ENCODE results near the gene PRMT7. TPM values are rescaled to one million over a fixed set of nuclear protein-coding genes. Genes with fewer than 3 reads are reported as not detected.

Gene PRMT7
- total RNA-seq, 1 donor from 2014 or later = 64.7 TPM

- DNase-seq (ENCODE audit: low spot score) = no peak
Observed at GRCh38 chr16:68300734-68301459, 9.9 kb upstream of the PRMT7 start.

GRCh38 chr16:68306633-68307032 is 4.2 kb upstream of the PRMT7 start:
- DNase-seq (ENCODE audit: low spot score) = no peak

GRCh38 chr16:68309799-68310198 is 1.0 kb upstream of the PRMT7 start:
- no peak for DNase-seq (ENCODE audit: low spot score)

GRCh38 chr16:68310437-68310773 is 414 bp upstream of the PRMT7 start:
- no peak for DNase-seq (ENCODE audit: low spot score)

- DNase-seq (ENCODE audit: low spot score) = no peak
Observed at GRCh38 chr16:68313116-68313515, 2.3 kb downstream of the PRMT7 start.

- DNase-seq (ENCODE audit: low spot score) = no peak
Observed at GRCh38 chr16:68319185-68319908, 8.5 kb downstream of the PRMT7 start.

- DNase-seq (ENCODE audit: low spot score) = no peak
Observed at GRCh38 chr16:68324336-68324735, 13.5 kb downstream of the PRMT7 start.

GRCh38 chr16:68324780-68325357 is 14.1 kb downstream of the PRMT7 start:
- DNase-seq (ENCODE audit: low spot score) = no peak

GRCh38 chr16:68328151-68328859 is 17.5 kb downstream of the PRMT7 start:
- DNase-seq (ENCODE audit: low spot score) = peak; percentile 89

GRCh38 chr16:68328860-68329390 is 18.1 kb downstream of the PRMT7 start:
- DNase-seq (ENCODE audit: low spot score) = no peak

- DNase-seq (ENCODE audit: low spot score) = no peak
Observed at GRCh38 chr16:68331879-68332410, 21.1 kb downstream of the PRMT7 start.

GRCh38 chr16:68332411-68333121 is 21.7 kb downstream of the PRMT7 start:
- DNase-seq (ENCODE audit: low spot score) = peak; percentile 61

- no peak for DNase-seq (ENCODE audit: low spot score)
Observed at GRCh38 chr16:68335175-68335574, 24.4 kb downstream of the PRMT7 start.

- DNase-seq (ENCODE audit: low spot score) = no peak
Observed at GRCh38 chr16:68338326-68339119, 27.7 kb downstream of the PRMT7 start.

- no peak for DNase-seq (ENCODE audit: low spot score)
Observed at GRCh38 chr16:68339214-68339613, 28.4 kb downstream of the PRMT7 start.

- DNase-seq (ENCODE audit: low spot score) = no peak
Observed at GRCh38 chr16:68342620-68343019, 31.8 kb downstream of the PRMT7 start.

GRCh38 chr16:68343137-68343536 is 32.3 kb downstream of the PRMT7 start:
- no peak for DNase-seq (ENCODE audit: low spot score)

- DNase-seq (ENCODE audit: low spot score) = no peak
Observed at GRCh38 chr16:68344252-68344651, 33.4 kb downstream of the PRMT7 start.

- DNase-seq (ENCODE audit: low spot score) = no peak
Observed at GRCh38 chr16:68345351-68345810, 34.6 kb downstream of the PRMT7 start.

GRCh38 chr16:68345958-68346635 is 35.3 kb downstream of the PRMT7 start:
- DNase-seq (ENCODE audit: low spot score) = no peak
